ENCODE data around the gene MCTP2.

DNA sequence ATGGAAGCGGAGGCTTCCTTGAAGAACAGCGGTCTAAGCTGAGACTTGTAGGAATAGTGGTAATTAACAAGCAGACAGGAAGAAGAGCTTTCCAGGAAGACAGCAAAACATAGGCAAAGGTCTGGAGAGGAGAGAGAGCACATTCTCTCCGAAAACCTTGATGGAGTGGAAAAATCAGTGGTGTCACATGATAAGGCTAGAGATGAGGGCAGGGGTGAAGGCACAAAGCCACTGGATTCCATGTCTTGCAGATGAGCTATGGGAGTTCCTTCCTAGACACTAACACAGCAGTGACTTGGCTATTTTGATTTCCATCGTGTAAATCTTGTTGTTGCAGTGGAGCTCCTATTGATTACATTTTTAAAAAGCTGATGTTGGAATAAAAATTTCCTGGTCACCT, 132.0 kb downstream of the MCTP2 start:
- TF ChIP-seq NFATC3 (IDR thresholded peaks at IDR 0.05) (no peak), HDAC3 (IDR thresholded peaks at IDR 0.05; ENCODE audit: borderline replicate concordance, partially characterized antibody) (no peak)
- TF ChIP-seq, protein P1, sequence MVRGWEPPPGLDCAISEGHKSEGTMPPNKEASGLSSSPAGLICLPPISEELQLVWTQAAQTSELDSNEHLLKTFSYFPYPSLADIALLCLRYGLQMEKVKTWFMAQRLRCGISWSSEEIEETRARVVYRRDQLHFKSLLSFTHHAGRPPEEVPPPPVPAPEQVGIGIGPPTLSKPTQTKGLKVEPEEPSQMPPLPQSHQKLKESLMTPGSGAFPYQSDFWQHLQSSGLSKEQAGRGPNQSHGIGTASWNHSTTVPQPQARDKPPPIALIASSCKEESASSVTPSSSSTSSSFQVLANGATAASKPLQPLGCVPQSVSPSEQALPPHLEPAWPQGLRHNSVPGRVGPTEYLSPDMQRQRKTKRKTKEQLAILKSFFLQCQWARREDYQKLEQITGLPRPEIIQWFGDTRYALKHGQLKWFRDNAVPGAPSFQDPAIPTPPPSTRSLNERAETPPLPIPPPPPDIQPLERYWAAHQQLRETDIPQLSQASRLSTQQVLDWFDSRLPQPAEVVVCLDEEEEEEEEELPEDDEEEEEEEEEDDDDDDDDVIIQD (CRISPR knock-in tag; IDR thresholded peaks at IDR 0.05): no peak
- TF ChIP-seq, protein P2, sequence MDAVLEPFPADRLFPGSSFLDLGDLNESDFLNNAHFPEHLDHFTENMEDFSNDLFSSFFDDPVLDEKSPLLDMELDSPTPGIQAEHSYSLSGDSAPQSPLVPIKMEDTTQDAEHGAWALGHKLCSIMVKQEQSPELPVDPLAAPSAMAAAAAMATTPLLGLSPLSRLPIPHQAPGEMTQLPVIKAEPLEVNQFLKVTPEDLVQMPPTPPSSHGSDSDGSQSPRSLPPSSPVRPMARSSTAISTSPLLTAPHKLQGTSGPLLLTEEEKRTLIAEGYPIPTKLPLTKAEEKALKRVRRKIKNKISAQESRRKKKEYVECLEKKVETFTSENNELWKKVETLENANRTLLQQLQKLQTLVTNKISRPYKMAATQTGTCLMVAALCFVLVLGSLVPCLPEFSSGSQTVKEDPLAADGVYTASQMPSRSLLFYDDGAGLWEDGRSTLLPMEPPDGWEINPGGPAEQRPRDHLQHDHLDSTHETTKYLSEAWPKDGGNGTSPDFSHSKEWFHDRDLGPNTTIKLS (IDR thresholded peaks at IDR 0.05; ENCODE audit: borderline replicate concordance, low read depth): no peak

All from K562 (cell line).